ENCODE data around the gene TSPEAR.
A peak's percentile ranks its signal among the peaks of the same experiment; 100 is the strongest.

TSPEAR gene

GRCh38 chr21:44515359-44516165 is 195.8 kb downstream of the TSPEAR start:
- no peak for DNase-seq (ENCODE audit: low spot score)

- DNase-seq (ENCODE audit: low spot score): no peak
Measured at GRCh38 chr21:44514746-44515358, 196.5 kb downstream of the TSPEAR start.

GRCh38 chr21:44514218-44514520 is 197.2 kb downstream of the TSPEAR start:
- DNase-seq (ENCODE audit: low spot score): no peak

- DNase-seq (ENCODE audit: low spot score): peak; percentile 47
Measured at GRCh38 chr21:44513389-44514217, 197.8 kb downstream of the TSPEAR start.

GRCh38 chr21:44512496-44513388 is 198.6 kb downstream of the TSPEAR start:
- no peak for DNase-seq (ENCODE audit: low spot score)

GRCh38 chr21:44511938-44512275 is 199.5 kb downstream of the TSPEAR start:
- DNase-seq (ENCODE audit: low spot score): no peak

GRCh38 chr21:44511219-44511937 is 200.0 kb downstream of the TSPEAR start:
- DNase-seq (ENCODE audit: low spot score): no peak

- DNase-seq (ENCODE audit: low spot score): peak; percentile 69
Measured at GRCh38 chr21:44510508-44511218, 200.7 kb downstream of the TSPEAR start.

- DNase-seq (ENCODE audit: low spot score): no peak
Measured at GRCh38 chr21:44510109-44510507, 201.3 kb downstream of the TSPEAR start.

GRCh38 chr21:44509539-44509938 is 201.8 kb downstream of the TSPEAR start:
- peak; percentile 39 for DNase-seq (ENCODE audit: low spot score)

- no peak for DNase-seq (ENCODE audit: low spot score)
Measured at GRCh38 chr21:44508711-44509445, 202.5 kb downstream of the TSPEAR start.

GRCh38 chr21:44508426-44508710 is 203.0 kb downstream of the TSPEAR start:
- DNase-seq (ENCODE audit: low spot score): no peak

GRCh38 chr21:44507673-44508425 is 203.5 kb downstream of the TSPEAR start:
- no peak for DNase-seq (ENCODE audit: low spot score)

- no peak for DNase-seq (ENCODE audit: low spot score)
Measured at GRCh38 chr21:44506279-44507255, 204.8 kb downstream of the TSPEAR start.

- DNase-seq (ENCODE audit: low spot score): peak; percentile 37
Measured at GRCh38 chr21:44505673-44506278, 205.6 kb downstream of the TSPEAR start.

GRCh38 chr21:44503901-44504399 is 207.4 kb downstream of the TSPEAR start:
- no peak for DNase-seq (ENCODE audit: low spot score)
